NCI-H146 treated with DMSO at 0.1 percent for 48 hours (cell line): ENCODE data around the gene SERPINA5.

ENCODE experiments used
- DNase-seq: peaks from one replicate; lab custom pipeline; 2025; ENCODE audit not compliant: unreplicated experiment; lab: John Stamatoyannopoulos, UW

The SERPINA5 gene

GRCh38 chr14:94641632-94641955 is 60.4 kb downstream of the SERPINA5 start:
- no peak for DNase-seq
